Epidermal melanocyte (primary cell): ENCODE results near the gene BBX.
"Not testable (repeated sequence)": the region's sequence is repeated elsewhere in the genome, so short reads cannot be mapped to it uniquely, and the experiment has no call there.

Source experiments
- DNase-seq: peaks from one replicate; pipeline ENCODE4 v3.0.0; 2011; ENCODE audit warnings: low spot score; ENCODE audit not compliant: insufficient read length

The BBX gene

DNA sequence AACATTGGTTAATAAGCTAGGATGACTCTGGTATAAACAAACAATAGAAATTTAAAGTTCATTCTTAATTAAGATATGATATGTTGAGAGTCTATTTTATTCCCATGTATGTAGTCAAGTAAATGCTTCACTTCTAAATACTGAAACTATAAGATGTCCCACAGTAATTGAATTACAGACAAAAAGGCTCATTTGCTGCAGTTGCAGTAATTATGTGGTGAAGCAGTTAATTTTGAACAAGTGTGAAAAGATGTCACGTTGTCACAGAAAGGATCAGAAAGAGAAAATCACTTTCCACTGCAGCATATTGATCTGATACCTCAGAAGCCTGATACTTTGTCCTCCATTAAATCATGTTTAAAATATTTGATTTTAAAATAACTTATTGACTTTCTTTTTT lies 159.8 kb downstream of the BBX start:
- DNase-seq: no peak

DNA sequence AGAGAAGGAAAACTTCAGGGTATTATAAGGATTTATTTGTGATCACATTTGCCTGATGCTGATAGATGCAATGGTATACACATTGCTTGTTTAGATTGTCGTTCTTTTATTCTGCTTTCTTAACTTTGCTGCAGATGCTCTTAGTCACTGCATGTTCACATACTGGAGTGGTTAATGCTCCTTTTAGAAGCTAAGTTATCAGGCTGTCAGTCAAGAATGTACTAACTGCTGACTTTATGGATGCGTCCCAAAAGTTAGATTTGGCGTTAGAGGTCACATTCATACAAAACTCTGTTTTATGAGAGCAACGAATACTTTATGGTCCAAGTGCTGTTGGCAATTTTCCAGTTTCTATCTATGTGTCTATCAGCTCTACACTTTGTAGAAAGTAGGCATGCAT lies 160.7 kb downstream of the BBX start:
- no peak for DNase-seq

- DNase-seq: no peak
These were observed 161.7 kb downstream of the BBX start for GRCh38 chr3:107684431-107684925.

DNA sequence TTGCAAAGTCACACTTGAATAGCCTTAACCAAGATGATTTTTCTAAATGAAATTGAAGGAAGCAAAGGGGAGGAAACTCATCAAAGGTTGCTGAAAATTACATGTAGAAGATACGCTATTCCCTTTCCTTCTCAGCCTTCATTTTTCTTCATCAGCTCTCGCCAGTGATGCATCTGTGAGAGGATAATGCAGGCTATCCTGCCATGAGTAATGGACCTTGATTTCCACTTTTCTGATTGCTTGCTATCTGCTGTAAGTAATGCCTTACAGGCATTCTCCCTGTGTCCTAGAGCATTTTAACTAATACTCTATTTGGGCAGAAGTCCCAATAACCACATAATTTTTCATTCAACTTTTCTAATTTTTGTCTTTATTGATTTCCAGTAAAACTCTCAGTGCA lies 162.6 kb downstream of the BBX start:
- no peak for DNase-seq

DNA sequence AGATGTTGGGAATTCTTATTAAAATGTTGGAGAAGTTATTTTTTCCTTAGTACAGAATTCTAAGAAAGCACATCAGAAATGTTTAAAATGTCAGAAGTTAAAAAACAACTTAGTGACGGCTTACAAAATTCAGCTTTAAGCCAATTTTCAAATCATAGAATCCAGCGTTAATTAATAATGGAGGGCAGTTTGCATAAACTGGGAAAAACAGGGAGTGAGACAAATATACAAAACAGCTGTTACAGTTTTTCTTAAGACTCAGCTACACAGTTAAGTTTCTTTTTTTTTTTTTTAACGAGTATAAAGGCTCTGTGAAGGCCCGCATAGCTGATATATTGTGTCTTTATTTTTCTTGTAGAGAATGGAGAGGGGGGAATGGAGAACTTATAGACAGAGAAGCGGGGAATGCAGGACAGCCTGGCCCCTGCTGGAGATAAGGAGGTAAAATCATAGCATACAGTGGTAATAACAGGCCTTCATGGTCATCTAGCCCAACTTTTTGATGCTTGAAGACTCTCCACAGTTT lies 164.4 kb downstream of the BBX start:
- no peak for DNase-seq

- DNase-seq: no peak
These were observed 166.6 kb downstream of the BBX start for GRCh38 chr3:107689355-107689754.

DNA sequence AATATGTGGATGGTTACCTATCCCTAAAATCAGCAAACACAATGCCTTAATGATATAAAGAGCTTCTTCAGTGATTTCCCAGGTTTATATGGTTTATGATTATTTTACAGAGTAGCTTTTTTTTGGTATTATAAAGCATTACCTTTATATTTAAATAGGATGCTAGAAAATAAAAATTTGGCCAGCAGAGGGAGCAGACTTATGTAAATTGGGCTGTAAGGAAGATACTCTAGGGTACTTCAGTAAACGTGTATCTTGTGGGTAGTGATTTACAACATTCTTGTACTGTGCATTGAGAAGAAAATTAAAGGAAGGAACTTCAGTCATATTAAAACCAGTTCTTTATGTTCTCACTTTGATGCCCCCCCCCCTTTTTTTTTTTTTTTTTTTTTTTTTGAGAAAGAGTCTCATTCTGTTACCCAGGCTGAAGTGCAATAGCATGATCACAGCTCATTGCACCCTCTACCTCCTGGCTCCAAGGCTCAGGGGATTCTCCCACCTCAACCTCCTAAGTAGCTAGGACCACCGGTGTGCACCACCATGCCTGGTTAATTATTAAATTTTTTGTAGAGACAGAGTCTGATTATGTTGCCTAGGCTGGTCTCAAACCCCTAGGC lies 167.9 kb downstream of the BBX start:
- peak; percentile 52 for DNase-seq

- not testable (repeated sequence) for DNase-seq
These were observed 169.2 kb downstream of the BBX start for GRCh38 chr3:107691984-107692383.

DNA sequence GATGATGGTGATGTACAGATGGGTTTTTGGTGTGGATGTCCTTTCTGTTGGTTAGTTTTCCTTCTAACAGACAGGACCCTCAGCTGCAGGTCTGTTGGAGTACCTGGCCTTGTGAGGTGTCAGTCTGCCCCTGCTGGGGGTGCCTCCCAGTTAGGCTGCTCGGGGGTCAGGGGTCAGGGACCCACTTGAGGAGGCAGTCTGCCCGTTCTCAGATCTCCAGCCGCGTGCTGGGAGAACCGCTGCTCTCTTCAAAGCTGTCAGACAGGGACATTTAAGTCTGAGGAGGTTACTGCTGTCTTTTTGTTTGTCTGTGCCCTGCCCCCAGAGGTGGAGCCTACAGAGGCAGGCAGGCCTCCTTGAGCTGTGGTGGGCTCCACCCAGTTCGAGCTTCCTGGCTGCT lies 174.6 kb downstream of the BBX start:
- DNase-seq: not testable (repeated sequence)

DNA sequence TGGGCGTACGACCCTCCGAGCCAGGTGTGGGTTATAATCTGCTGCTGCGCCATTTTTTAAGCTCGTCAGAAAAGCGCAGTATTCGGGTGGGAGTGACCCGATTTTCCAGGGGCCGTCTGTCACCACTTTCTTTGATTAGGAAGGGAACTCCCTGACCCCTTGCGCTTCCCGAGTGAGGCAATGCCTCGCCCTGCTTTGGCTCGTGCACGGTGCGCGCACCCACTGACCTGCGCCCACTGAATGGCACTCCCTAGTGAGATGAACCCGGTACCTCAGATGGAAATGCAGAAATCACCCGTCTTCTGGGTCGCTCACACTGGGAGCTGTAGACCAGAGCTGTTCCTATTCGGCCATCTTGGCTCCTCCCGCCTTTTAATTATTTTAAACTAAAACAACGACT lies 175.1 kb downstream of the BBX start:
- not testable (repeated sequence) for DNase-seq

DNA sequence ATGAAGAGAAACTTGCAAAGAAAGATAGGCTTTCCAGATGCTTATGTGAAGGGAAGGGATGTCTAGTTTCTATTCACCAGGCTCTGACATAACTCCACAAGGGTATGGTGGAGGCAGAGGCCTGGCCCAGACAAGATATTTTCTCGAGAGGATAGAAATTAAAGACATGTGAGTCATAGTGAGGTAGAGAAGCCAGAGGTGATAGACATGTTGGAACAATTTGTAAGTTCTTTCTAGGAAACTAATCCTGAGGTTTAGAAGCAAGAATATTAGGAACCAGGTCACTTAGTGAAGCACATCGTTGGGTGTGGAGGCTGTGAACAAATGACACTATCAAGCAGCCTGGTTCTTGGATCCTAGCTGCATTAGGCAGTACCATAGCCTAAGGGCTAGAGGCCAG lies 176.9 kb downstream of the BBX start:
- no peak for DNase-seq

GRCh38 chr3:107701299-107701698 lies 178.5 kb downstream of the BBX start:
- DNase-seq: no peak

DNA sequence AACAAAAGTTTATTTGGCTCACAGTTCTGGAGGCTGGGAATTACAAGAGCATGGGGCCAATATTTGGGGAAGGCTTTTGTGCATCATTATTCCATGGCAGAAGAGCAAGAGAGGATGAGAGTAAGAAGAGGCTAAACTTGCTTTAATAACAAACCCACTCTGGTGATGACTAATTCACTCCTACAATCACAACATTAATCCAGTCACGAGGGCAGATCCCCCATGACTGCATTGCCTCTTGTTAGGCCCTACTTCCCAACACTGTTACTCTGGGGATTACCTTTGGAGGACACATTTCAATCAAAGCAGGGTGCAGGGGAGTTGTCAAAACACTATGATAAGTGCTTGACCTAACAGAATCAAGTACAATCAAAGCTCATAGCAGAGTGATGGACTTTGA lies 181.7 kb downstream of the BBX start:
- no peak for DNase-seq

GRCh38 chr3:107705046-107705445 lies 182.3 kb downstream of the BBX start:
- peak; percentile 32 for DNase-seq

DNA sequence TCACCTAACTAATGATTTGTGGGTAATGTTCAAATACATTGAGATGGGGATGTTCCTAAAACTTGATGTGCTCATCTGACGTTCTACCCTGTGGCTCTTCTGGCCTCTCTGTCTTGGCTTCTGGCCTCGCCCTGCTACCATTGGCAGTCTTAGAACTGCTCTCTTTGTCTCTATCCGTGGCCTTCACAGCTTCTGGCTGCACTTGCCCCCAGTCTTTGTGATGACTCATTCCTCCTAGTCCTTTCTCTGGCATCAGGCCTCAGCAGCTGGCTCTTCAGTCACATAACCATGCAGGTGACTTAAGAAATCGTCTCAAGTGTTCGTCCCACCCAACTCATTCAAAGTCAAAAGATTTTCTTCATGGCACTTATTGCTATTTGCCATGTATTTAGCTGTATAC lies 188.1 kb downstream of the BBX start:
- DNase-seq: no peak

GRCh38 chr3:107716734-107717133 lies 194.0 kb downstream of the BBX start:
- no peak for DNase-seq

DNA sequence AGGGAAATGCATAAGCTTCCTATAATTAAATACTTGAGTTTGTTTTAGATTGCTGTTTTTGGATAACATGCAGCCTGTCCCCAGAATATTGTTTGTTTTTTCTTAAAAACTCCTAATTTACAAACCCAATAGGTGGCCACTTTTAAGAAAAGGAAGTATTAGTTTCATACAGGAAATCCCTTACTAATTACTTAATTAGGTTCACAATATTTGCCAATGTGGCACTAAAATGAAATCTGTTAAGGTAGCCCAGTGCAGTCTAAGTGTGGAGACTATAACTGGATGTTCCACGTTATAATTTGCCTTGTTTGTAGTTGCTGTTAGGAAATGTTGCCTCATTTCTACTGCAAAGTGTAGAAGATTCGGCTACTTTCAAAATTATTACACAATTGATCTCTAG lies 195.8 kb downstream of the BBX start:
- no peak for DNase-seq

DNA sequence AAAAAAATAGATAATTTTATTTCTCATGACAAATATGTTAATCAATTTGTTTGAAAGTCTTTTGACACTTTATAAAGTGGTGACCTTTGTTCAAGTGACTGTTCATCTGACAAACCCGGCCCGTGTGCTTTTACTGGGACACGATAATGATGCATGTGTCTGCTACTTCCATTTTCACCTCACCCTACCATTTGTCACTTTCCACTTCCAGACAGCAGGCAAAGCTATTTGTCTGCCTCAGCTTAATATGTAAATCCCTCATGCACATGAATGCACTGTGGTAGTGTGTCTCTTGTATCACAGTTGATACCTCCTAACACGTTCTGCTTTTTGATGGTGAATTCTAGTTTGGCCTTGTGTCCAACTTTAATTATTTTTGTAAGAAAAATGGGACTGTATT lies 204.3 kb downstream of the BBX start:
- DNase-seq: no peak

DNA sequence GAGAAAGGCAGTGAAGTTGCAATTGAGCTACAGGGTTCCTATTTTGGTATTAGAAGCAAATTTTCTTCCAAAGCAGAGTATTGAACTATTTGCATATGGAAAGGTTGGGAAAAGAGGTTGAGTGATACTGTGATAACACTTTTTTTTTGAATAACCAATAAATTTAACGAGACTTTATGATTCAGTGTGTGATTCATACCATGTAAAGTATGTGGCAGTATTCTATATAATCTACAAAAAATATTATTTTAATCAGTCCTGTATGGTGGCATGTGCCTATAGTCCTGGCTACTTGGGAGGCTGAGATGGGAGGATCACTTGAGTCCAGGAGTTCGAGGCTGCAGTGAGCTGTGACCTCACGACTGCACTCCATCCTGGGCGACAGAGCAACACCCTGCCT lies 206.9 kb downstream of the BBX start:
- no peak for DNase-seq

- no peak for DNase-seq
These were observed 211.6 kb downstream of the BBX start for GRCh38 chr3:107734317-107734716.

DNA sequence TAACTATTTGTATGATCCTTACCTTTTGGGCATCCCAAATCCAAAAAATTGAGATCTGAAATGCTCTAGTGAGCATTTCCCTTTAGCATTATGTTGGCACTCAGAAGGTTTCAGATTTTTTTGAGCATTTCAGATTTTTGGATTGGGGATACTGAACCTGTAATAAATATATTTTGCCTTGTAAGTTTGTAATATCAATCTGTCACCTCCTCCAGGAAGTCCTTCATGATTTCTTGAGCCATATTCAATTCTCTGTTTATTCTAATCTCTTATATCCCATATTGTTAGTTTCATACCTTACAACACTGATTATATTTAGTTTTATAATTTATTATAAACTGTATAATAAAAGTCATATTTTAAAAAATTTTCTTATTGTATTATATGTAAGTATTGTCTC lies 215.2 kb downstream of the BBX start:
- DNase-seq: no peak

DNA sequence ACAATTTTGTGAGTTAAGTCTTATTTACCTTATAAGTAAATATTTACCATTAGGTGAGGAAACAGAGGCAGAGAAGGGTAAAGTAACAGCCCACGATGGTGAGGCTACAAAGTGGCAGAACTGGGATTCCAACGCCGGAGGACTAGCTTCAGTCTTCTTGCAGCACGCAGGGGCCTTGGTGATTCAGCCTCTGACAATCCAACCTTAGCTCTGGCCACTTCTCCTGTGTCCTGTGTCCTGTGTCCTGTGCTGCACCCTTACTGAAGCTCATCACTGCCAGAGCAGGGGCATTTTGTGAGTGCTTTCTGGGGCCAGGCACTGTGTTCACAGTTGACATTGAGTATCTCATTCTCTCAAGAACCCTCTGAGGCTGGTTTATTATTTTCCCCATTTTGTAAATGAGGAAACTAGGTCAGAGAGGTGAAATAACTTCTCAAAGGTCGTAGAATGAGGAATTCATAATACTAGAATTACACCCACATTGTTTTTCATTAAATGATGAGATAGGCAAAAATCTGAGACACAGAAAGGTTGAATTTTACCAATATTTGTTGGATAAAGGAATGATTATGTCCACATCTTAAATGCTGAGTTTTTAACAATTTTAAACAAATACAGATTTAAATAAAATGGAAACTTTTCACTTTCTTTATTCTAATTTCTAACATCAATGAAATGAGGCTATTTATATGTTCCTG lies 215.9 kb downstream of the BBX start:
- no peak for DNase-seq

DNA sequence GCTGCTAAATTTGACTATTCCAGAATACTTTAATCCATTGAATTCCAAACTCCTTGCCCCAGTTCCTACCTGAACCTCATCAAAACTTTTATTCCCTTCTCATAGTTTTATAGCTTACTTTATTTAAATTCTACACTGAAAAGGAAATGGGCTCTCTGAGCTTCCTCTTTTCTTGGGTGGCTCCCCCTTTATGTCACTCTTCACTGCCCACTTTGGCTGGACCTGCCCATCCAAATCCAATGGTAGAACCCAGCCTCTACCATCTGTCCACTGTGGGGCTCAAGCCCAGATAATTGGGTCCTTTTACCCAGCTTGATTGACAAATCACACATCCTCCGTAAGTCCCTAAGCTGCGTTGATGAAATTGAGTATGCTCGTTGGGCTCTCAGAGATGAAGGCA lies 216.5 kb downstream of the BBX start:
- DNase-seq: no peak
